Activated CD4-positive, CD25-positive, alpha-beta regulatory T cell treated with anti-CD3 and anti-CD28 coated beads, Interleukin-2, amount 50 U/mL, for 16 hours (primary cell): Measurements from ENCODE around the gene STRIP1.
"Not testable (repeated sequence)": the region's sequence is repeated elsewhere in the genome, so short reads cannot be mapped to it uniquely, and the experiment has no call there.

ENCODE experiments used
- DNase-seq: peaks from one replicate; pipeline ENCODE4 v3.0.0-alpha.2; 2020; ENCODE audit warnings: low read depth, low spot score

Gene STRIP1

GRCh38 chr1:110007046-110007830 is 27.2 kb upstream of the STRIP1 start:
- DNase-seq = no peak

- no peak for DNase-seq
Observed at GRCh38 chr1:110008971-110009565, 25.4 kb upstream of the STRIP1 start.

GRCh38 chr1:110011527-110012041 is 22.8 kb upstream of the STRIP1 start:
- DNase-seq = no peak

GRCh38 chr1:110012100-110012780 is 22.2 kb upstream of the STRIP1 start:
- DNase-seq = no peak

- DNase-seq = no peak
Observed at GRCh38 chr1:110017792-110018191, 16.6 kb upstream of the STRIP1 start.

GRCh38 chr1:110018396-110018795 is 16.0 kb upstream of the STRIP1 start:
- no peak for DNase-seq

- DNase-seq = no peak
Observed at GRCh38 chr1:110019770-110020169, 14.7 kb upstream of the STRIP1 start.

GRCh38 chr1:110021285-110021684 is 13.1 kb upstream of the STRIP1 start:
- no peak for DNase-seq

- DNase-seq = no peak
Observed at GRCh38 chr1:110024613-110025012, 9.8 kb upstream of the STRIP1 start.

GRCh38 chr1:110030687-110031086 is 3.7 kb upstream of the STRIP1 start:
- DNase-seq = not testable (repeated sequence)

GRCh38 chr1:110032327-110032726 is 2.1 kb upstream of the STRIP1 start:
- no peak for DNase-seq

GRCh38 chr1:110033421-110033820 is 1.0 kb upstream of the STRIP1 start:
- no peak for DNase-seq

- no peak for DNase-seq
Observed at GRCh38 chr1:110034040-110034450, 379 bp upstream of the STRIP1 start.

- no peak for DNase-seq
Observed at GRCh38 chr1:110035236-110035752, 870 bp downstream of the STRIP1 start.

- DNase-seq = no peak
Observed at GRCh38 chr1:110038271-110038670, 3.8 kb downstream of the STRIP1 start.

GRCh38 chr1:110039641-110040040 is 5.2 kb downstream of the STRIP1 start:
- no peak for DNase-seq

- DNase-seq = no peak
Observed at GRCh38 chr1:110040548-110040947, 6.1 kb downstream of the STRIP1 start.

- DNase-seq = no peak
Observed at GRCh38 chr1:110043016-110043415, 8.6 kb downstream of the STRIP1 start.

GRCh38 chr1:110047463-110047862 is 13.0 kb downstream of the STRIP1 start:
- no peak for DNase-seq

GRCh38 chr1:110048240-110048639 is 13.8 kb downstream of the STRIP1 start:
- DNase-seq = no peak

GRCh38 chr1:110048923-110049601 is 14.6 kb downstream of the STRIP1 start:
- no peak for DNase-seq
